ENCODE data around the gene RNF150. TPM values are rescaled to one million over a fixed set of nuclear protein-coding genes. Genes with fewer than 3 reads are reported as not detected.

Gene RNF150
- total and polyA plus RNA-seq, 2 of the 8 experiments (the other 6 are each of a cell fraction or from before 2014, with no cell fraction given) = 3.4 to 4.8 TPM

GRCh38 chr4:141140391-141141200 is 7.3 kb upstream of the RNF150 start:
- FAIRE-seq = no peak
- Histone ChIP-seq H4K5ac (ENCODE audit: insufficient read length, low read depth, low read length) (no peak overlapping the region), H3K56ac (replicated peaks; ENCODE audit: insufficient read length, low read depth, low read length) (no peak overlapping the region), H3K4me2 (ENCODE audit: insufficient read depth in 1 of 2, low read depth in 2 of 2, low read length in 2 of 2) (no peak overlapping the region), H2AFZ (ENCODE audit: low read length) (no peak overlapping the region), H2AK5ac (ENCODE audit: low read depth, low read length) (no peak overlapping the region), H2BK20ac (ENCODE audit: low read length) (no peak overlapping the region), H4K20me1 (replicated peaks in 1 of 2; ENCODE audit: control insufficient read depth in 1 of 2, insufficient read depth in 2 of 2, low read length in 2 of 2) (no peaks in the 10 kb centered on the region), H3K4ac (replicated peaks; ENCODE audit: insufficient read length, low read depth, low read length) (no peak overlapping the region), H3K27ac (ENCODE audit: low read depth, low read length) (no peak overlapping the region), H4K8ac (ENCODE audit: extremely low read depth, insufficient read depth, low read length) (no peak overlapping the region), H3K79me2 (ENCODE audit: control insufficient read depth in 1 of 2, insufficient read depth in 2 of 2, low read length in 2 of 2) (no peaks in the 10 kb centered on the region), H3K4me3 (ENCODE audit: extremely low read depth in 1 of 4, insufficient read depth in 2 of 4, low read depth in 3 of 4, low read length in 4 of 4) (no peak overlapping the region), H2BK120ac (replicated peaks; ENCODE audit: low read depth, low read length) (no peak overlapping the region), H2BK12ac (ENCODE audit: low read depth, low read length) (no peak overlapping the region), H3K36me3 (ENCODE audit: control insufficient read depth in 2 of 4, insufficient read depth in 4 of 4, low read length in 3 of 4) (no peaks in the 10 kb centered on the region), H3K4me1 (replicated peaks in 1 of 4; ENCODE audit: control insufficient read depth in 3 of 4, insufficient read depth in 4 of 4, low read length in 3 of 4) (no peaks in the 10 kb centered on the region), H3K27me3 (replicated peaks in 1 of 4; ENCODE audit: control insufficient read depth in 3 of 4, extremely low read depth in 1 of 4, insufficient read depth in 3 of 4, low read length in 3 of 4) (no peaks in the 10 kb centered on the region), H3K79me1 (ENCODE audit: low read depth, low read length) (no peaks in the 10 kb centered on the region), H3K23me2 (ENCODE audit: low read depth, low read length) (no peaks in the 10 kb centered on the region), H4K91ac (replicated peaks; ENCODE audit: insufficient read length, low read length) (no peak overlapping the region), H3K14ac (ENCODE audit: insufficient read length) (no peak overlapping the region), H3K18ac (ENCODE audit: extremely low read depth, low read length) (no peak overlapping the region), H2BK5ac (ENCODE audit: low read depth, low read length) (no peak overlapping the region), H2BK15ac (ENCODE audit: low read length) (no peak overlapping the region), H3K23ac (ENCODE audit: insufficient read length) (no peak overlapping the region), H3K9me3 (ENCODE audit: insufficient read depth in 2 of 2, low read depth in 1 of 2, low read length in 1 of 2) (no peaks in the 10 kb centered on the region), H3K9ac (replicated peaks in 1 of 4; ENCODE audit: extremely low read depth in 1 of 4, low read depth in 3 of 4, low read length in 3 of 4) (no peak overlapping the region)
- no peak for DNase-seq (ENCODE audit: low read depth in 1 of 2, low spot score in 2 of 2)
- ChIA-PET CTCF (ENCODE audit: partially characterized antibody) (interaction anchor here (1.1 to 1.6 kb wide), 2 partner anchors 257 to 280 kb away, joined by 3 to 4 read pairs; no protein-coding TSS in a partner anchor), POLR2A (ENCODE audit: partially characterized antibody) (no interaction called here)
- 81% methylated on average over 3 of the region's 3 CpGs; no CpG with 5 or more reads in 1 of the 2 experiments for WGBS, 2 experiments (ENCODE audit: extremely low coverage in 1 of 2, insufficient coverage in 1 of 2, insufficient read length in 1 of 2, insufficient replicate concordance in 2 of 2, low coverage in 1 of 2, low lambda C conversion rate in 2 of 2, missing lambda C conversion rate in 1 of 2)
- TF ChIP-seq JUND (IDR thresholded peaks at IDR 0.05; ENCODE audit: low read length) (no peak), JUN (IDR thresholded peaks at IDR 0.05; ENCODE audit: low read depth, low read length) (no peak), TAF1 (IDR thresholded peaks at IDR 0.05; ENCODE audit: low read depth, low read length) (no peak), KDM1A (IDR thresholded peaks at IDR 0.05; ENCODE audit: borderline replicate concordance, low read length) (no peak), EP300 (IDR thresholded peaks at IDR 0.05; ENCODE audit: borderline replicate concordance in 1 of 2, low read depth in 2 of 2, low read length in 2 of 2) (no peak), RFX5 (IDR thresholded peaks at IDR 0.05; ENCODE audit: borderline replicate concordance, low read depth, low read length) (no peak), FOSL1 (IDR thresholded peaks at IDR 0.05; ENCODE audit: insufficient read depth, low read depth, low read length) (no peak), SP1 (IDR thresholded peaks at IDR 0.05; ENCODE audit: low read depth, low read length) (no peak), RBBP5 (IDR thresholded peaks at IDR 0.05; ENCODE audit: borderline replicate concordance, low read depth, low read length) (no peak), SIN3A (conservative IDR thresholded peaks at IDR 0.05 in 1 of 2, IDR thresholded peaks at IDR 0.05 in 1 of 2; ENCODE audit: low read depth in 1 of 2, low read length in 2 of 2) (no peak), BRCA1 (IDR thresholded peaks at IDR 0.05; ENCODE audit: low read depth, low read length) (no peak), SAP30 (IDR thresholded peaks at IDR 0.05; ENCODE audit: insufficient read depth, insufficient replicate concordance, low read length) (no peak)

Data from H1 (cell line).